GM12878 (cell line): ENCODE data around the gene MAP3K4.

Experiments
- BCL11A ChIP-seq: IDR thresholded peaks from 2 replicates; pipeline ENCODE4 v1.6.1; 2011; ENCODE audit warnings: low read depth, low read length
- HDAC6 ChIP-seq: fragments of 200-600 bp; sonication (generic); IDR thresholded peaks from one replicate; pipeline ENCODE4 v1.8.0; 2017; ENCODE audit warnings: antibody characterized with exemption; ENCODE audit not compliant: unreplicated experiment
- JUNB ChIP-seq: IDR thresholded peaks from 2 replicates; pipeline ENCODE4 v1.6.1; 2016; ENCODE audit warnings: antibody characterized with exemption, mild to moderate bottlenecking
- POLR2A ChIP-seq: IDR thresholded peaks from 2 replicates; pipeline ENCODE4 v1.6.1; 2011; ENCODE audit warnings: low read depth, mild to moderate bottlenecking, low read length
- TF ChIP-seq, protein P1 (sequence below), 3 experiments: IDR thresholded peaks in 2 of 3; conservative IDR thresholded peaks in 1 of 3; 2 replicates each; pipeline ENCODE4 v1.5.1; 2011; ENCODE audit warnings: low read depth in 3 of 3, low read length in 3 of 3, mild to moderate bottlenecking in 3 of 3, control low read depth in 2 of 3, moderate library complexity in 2 of 3, inconsistent platforms in 1 of 3, mixed read lengths in 1 of 3; ENCODE audit not compliant: control insufficient read depth in 2 of 3, insufficient read depth in 1 of 3; ENCODE audit errors: extremely low read depth in 1 of 3

DNA sequence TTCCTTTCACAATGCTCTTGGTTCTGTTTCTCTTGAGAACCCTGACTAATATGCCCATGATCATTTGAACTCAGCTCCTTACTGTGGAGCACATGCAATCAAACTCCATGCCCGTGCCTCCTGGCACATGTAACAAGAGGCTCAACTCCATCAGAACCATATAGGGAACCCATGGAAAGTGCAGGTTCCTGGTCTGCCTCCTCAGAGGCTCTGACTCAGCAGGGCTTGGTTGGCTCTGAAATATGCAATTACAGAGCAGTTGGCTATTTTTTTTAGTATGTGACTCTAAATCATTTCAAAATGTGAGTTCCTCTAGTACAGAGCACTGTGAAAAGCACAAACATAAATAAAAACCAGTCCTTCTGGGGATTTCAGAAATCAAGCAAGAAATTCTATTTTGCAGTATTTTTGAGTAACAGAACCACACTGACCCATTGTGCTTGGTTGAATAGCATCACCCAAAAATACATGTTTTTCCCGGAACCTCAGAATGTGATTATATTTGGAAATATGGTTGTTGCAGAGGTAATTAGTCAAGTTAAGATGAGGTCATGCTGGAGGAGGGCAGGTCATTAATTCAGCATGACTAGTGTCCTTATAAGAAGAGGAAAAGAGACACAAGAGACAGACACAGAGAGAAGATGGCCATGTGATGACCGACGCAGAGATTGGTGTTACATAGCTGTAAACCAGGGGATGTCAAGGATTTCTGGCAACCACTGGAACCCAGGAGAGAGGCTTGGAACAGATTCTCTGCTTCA lies 13.2 kb upstream of the MAP3K4 start:
- TF ChIP-seq, protein P1, sequence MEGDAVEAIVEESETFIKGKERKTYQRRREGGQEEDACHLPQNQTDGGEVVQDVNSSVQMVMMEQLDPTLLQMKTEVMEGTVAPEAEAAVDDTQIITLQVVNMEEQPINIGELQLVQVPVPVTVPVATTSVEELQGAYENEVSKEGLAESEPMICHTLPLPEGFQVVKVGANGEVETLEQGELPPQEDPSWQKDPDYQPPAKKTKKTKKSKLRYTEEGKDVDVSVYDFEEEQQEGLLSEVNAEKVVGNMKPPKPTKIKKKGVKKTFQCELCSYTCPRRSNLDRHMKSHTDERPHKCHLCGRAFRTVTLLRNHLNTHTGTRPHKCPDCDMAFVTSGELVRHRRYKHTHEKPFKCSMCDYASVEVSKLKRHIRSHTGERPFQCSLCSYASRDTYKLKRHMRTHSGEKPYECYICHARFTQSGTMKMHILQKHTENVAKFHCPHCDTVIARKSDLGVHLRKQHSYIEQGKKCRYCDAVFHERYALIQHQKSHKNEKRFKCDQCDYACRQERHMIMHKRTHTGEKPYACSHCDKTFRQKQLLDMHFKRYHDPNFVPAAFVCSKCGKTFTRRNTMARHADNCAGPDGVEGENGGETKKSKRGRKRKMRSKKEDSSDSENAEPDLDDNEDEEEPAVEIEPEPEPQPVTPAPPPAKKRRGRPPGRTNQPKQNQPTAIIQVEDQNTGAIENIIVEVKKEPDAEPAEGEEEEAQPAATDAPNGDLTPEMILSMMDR (IDR thresholded peaks at IDR 0.05 in 2 of 3, conservative IDR thresholded peaks at IDR 0.05 in 1 of 3; ENCODE audit: control insufficient read depth in 2 of 3, extremely low read depth in 1 of 3, insufficient read depth in 1 of 3, low read depth in 3 of 3, low read length in 3 of 3) = no peak
- TF ChIP-seq POLR2A (no peak), HDAC6 (no peak), BCL11A (no peak), JUNB (no peak)
